GM18951 (cell line): ENCODE results near the gene AIG1.
"Not testable (repeated sequence)": the region's sequence is repeated elsewhere in the genome, so short reads cannot be mapped to it uniquely, and the experiment has no call there.

Source experiments
- POLR2A ChIP-seq: IDR thresholded peaks from 4 replicates; pipeline ENCODE4 v1.6.1; 2011; ENCODE audit warnings: mild to moderate bottlenecking; ENCODE audit not compliant: insufficient read length, insufficient read depth; ENCODE audit errors: extremely low read depth
- in situ Hi-C: fragments of 300-500 bp; cut with MboI; formaldehyde crosslinking; loops from one replicate; pipeline ENCODE4 v1.12.0; 2022; ENCODE audit warnings: low sequenced_read_pairs, mixed read lengths, inconsistent platforms; ENCODE audit not compliant: unreplicated experiment

AIG1 gene

DNA sequence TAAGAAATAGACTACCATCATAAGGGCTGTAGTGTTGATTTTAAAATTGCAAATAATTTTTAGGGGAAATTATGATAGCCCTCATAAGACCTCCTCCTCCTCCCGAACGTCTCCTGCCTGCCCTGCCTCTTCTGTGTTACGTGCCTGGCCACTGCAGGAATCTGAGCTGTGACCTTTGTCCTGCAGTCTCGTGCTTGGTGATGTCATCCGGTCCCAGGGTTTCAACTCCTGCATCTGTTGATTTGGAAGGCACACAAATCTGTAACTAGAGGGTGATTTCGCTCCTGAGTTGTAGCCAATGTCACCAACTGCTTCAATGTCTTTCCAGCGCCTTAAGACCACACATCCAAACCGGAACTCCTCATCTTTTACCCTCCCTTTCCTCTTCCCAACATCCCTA, 163.2 kb downstream of the AIG1 start:
- TF ChIP-seq POLR2A: no peak
- in situ Hi-C loops: no loop called here

DNA sequence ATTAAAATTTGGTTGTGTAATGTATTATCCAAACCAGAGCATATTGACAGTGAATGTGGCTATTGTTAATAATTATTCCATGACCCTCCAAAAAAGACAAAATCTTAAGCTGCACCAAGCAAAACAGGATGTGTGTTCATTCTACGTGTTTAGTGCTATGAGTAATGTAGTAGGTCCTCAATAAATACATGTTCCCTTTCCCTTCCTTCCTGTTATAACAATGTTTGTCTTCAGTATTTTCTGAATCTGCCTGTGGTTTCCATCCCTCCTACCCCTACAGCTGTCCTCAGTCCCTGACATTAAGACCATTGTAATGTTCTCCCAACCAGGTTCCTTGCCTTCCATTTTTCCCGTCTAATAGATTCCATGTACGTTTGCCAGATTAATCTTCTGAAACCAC, 163.8 kb downstream of the AIG1 start:
- no peak for TF ChIP-seq POLR2A
- in situ Hi-C loops: no loop called here

DNA sequence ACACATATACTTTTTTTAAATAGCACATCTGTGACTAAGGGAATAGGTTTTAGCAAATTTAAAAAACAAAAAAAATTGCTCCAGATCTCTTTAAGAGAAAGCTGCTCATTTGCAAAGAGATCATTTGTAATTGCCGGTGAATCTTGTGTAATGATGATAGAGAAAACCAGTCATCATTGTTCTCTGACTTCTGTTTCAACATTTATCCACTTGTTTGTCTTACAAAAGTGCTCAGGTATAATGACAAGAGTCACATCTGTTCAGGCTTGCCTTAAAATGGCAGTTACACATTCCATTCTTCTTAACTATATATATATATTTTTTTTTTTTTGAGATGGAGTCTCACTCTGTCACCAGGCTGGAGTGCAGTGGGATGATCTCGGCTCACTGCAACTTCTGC, 165.2 kb downstream of the AIG1 start:
- in situ Hi-C loops: no loop called here

DNA sequence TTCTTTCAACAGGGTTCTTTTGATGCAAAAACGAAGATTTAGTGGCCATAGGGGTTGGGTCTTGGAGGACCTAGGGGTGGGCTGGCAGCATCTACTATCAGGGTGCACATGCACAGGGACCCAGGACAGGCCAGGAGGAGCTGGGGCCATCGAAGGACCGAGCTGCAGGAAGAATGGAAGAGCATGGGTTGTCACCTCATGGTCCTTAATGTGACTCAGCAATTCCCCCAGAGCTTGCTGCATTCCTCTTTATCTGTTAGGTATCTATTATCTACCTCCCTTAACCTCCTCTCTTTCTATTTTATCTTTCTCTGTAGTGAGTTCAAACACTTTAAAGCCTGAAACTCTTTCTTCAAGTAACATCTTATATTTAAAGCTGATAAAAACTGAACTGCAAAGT, 167.0 kb downstream of the AIG1 start:
- no peak for TF ChIP-seq POLR2A
- in situ Hi-C loops: no loop called here

More for the DNA sequence above, 165.2 kb downstream of the AIG1 start:
- TF ChIP-seq POLR2A: no peak

DNA sequence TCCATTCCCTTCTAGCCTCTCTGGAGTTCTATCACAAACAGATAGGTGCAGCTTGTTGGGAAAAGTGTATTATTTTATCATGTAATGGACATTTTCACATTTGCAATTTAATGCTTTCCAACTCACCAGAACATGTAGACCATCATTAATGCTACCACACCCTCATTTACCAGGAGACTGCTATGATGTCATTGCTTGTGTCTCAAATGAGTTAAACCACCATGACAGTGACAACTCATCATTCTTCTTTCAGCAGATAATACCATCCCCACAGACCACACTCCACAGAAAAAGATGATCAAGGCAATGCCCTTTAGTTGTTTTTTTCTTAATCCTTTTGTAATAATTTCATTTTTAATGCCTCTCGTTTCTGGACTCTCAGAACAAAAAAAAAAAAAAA, 168.7 kb downstream of the AIG1 start:
- TF ChIP-seq POLR2A: no peak
- in situ Hi-C loops: no loop called here

DNA sequence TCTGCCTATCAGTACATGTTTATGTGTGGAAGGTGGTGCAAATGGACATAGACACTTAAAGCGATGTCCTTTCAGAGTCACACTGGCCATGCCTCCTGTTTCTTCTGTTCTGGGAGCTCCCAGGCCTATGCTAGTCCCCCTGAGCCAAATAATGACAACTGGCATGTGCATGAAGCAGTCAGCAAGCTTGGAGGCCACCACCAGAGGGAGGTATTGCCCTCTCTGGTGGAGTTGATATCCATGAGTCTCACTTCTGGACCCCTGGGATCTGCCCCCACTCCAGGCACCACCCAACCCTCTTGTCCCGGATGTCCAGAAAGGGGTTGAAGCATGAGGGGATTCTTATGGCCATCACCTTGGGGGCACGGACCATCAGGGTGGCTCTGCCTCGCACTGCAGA, 172.2 kb downstream of the AIG1 start:
- no peak for TF ChIP-seq POLR2A
- in situ Hi-C loops: no loop called here

DNA sequence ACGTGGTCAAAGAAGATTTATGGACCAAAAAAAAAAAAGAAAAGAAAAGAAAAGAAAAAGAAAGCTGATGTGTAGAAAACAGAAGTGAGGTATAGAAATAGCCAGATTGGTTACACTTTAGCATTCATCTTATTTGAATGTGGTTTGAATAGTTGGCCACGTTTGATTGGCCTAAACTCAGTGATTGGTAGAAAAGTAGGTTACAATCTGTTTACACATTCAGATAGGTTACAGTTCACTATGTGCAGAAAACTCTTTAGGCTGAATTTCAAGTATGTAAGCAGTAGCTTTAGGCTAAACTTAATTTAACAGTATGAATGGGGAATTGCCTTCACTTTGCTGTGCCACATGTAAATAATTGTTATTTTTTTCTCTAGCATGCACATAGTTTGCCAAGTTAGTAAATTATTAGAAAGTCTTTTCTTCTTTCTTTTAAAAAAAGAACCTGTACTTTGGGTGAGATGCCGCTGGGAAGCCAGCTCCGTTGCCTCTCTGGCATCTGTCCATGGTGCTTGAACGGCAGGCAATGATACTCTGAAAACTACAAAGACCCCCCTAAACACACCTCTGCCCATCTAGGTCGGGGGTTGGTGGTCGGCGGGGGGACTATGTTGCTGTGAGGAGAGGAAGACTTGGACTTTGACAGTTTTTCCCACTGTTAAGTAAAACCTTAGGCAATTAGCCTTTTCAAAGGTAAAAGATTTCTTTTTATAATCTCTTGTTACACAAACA, 173.0 kb downstream of the AIG1 start:
- in situ Hi-C loops: no loop called here
- no peak for TF ChIP-seq POLR2A

DNA sequence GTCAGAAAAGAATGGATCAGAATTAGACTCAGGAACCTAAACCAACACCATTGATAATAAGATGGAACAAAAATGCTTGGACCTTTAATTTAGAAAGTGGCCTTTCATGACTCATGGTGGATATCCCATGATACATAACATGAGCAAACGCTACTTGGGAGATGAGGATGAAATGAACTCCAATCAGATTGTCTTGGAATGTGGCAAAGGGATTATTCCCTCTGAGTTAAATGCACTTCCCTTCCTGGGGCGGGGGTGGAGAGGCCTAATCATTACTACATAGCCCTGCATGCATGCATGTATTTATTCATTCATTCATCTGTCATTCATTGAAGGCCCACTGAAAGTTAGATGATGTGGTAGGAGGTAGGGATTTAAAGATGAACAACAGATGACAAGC, 174.0 kb downstream of the AIG1 start:
- no peak for TF ChIP-seq POLR2A
- in situ Hi-C loops: no loop called here

DNA sequence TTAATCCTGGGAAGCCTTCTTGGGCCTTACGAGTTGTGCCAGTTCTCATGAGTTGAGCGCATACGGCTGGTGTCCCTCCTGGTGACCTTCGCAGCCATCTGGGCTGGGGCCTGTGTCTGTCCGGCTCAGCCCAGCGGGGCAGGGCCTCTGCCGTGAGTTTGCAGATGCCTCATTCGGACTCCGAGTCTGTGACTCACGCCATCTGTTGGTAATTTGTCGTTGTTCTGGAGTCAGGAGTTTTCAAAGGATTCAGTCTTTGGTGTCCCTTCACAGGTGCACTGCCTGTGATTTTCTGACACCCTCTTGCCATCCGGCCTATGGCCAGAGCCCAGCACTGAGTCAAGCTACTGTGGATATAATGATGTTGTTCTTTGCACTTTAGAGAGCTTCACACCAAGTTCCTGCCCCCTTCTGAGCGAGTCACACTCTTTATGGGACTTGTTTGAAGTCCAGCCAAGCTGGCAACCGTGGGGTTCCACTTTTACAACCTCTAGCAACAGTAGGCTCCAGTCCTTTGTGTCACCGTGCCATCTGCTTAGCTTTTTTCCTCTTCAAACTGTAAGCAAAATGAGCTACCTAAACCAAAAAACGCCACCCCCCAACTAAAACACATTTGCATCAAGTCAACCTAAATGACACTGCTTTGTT, 175.6 kb downstream of the AIG1 start:
- no peak for TF ChIP-seq POLR2A
- in situ Hi-C loops: no loop called here

DNA sequence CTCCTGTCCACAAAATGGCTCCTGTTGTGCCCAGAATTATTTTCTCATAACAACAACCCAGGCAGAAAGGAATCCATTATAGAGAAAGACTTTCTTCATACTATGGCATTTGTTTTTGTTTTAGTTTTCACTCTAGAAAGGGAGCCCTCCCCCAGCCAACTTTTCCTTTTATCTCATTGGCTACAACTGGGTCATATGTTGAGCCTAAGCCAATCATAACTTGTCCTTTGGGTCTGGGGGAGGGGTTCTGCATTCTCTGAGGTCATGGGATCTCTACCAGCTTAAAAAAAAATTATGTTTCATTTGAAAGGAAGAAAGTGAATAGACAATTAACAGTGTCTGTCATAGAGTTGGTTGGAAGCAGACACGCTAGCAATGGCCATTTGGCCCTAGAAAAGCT, 177.6 kb downstream of the AIG1 start:
- in situ Hi-C loops: no loop called here
- TF ChIP-seq POLR2A: no peak

DNA sequence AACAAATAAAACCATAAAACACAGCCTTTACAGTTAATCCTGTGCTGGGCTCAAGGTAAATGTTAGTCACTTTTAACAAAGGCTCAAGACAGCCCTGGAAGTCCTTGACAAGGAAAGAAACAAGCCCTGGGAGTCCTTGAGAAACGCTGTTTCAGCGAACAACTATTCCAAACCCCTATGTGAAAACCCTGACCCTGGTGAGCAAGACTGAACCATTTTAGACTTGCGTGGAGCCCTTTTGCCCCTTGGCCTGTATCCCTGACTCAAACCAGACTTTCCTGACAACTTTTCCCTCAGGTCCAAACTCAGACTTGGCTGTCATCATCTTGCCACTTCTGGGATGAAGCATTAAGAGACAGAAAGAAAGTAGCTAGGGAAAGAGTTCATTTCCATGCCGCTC, 180.4 kb downstream of the AIG1 start:
- no peak for TF ChIP-seq POLR2A
- in situ Hi-C loops: no loop called here

DNA sequence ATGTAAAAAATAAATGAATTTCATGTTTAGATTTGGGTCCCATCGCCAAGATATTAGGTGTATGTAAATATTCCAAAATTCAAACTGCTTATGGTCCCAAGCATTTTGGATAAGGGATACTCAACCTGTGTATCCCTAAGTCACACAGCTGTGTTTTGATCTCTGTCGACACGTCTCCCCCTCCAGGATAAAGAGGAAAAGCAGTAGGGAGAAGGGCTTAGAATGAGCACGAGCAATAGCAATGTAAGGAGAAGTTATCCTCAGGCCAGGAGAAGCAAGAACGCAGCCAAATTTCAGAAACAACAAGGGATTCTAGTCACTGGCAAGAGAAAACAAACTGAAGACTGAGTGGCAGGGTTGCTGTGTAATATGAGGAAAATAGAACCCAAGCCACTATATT, 181.2 kb downstream of the AIG1 start:
- TF ChIP-seq POLR2A: no peak
- in situ Hi-C loops: no loop called here

DNA sequence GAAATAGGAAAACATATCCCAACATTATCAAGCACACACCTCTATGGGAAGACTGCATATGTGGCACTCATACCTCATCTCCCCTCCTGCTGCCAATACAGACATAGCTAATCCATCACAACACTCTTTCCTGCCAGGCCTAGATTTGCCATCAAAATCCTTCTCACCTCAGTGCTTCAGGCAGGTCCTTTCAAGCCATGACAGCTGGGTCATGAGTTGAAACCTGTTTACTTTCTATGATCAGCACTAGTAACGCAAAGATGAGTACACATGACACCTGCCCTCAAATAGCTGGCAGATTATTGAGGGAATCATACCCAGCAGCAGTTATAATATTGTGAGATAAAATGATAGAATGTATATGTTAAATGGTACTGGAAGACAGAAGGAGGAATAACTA, 183.1 kb downstream of the AIG1 start:
- in situ Hi-C loops: no loop called here
- TF ChIP-seq POLR2A: no peak

DNA sequence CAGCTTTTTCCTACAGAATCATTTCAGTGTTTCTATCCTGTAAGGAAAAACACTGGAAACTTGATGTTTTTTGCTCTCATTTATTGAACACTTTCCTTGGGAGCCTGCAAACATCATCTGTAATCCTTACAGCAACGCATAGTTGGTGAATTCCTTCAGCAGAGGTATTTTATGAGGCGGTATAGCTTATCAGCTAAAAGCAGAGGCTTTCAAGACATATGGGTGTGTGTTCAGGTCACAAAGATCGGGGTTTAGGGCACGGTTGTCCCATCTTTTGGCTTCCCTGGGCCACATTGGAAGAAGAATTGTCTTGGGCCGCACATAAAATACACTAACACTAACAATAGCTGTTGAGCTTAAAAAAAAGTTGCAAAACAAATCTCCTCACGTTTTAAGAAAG, 185.0 kb downstream of the AIG1 start:
- in situ Hi-C loops: no loop called here
- no peak for TF ChIP-seq POLR2A

DNA sequence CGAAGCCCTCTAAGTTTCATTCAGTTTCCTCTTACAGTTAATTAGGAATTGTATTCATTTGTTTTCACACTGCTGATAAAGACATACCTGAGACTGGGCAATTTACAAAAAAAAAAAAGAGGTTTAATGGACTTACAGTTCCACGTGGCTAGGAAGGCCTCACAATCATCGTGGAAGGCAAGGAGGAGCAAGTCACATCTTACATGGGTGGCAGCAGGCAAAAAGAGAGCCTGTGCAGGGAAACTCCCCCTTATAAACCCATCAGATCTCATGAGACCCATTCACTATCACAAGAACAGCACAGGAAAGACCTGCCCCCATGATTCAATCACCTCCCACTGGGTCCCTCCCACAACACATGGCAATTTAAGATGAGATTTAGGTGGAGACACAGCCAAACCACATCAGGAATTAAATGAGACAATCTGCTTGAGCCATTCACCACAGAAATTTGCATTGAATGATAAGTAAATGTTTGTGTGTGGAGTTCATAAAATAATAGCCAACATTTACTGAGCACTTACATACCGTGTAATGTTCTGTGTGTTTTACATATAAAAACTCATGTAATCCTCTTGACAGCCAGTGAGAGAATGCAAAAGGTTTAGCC, 185.6 kb downstream of the AIG1 start:
- in situ Hi-C loops: not testable (repeated sequence)
